Stimulated activated naive B cell treated with anti-CD40 and anti-IgM and Interleukin-4, amounts not matched to agents 10 μg/mL and 1 μg/mL and 100 μg/mL, for 72 hours (primary cell): ENCODE measurements around the gene GARIN3.

Experiments
- ATAC-seq, 2 donors: fragments of 150-1000 bp; cut with Tn5 transposase; replicated peaks; 2 replicates each; pipeline ENCODE4 v1.10.0; 2021; ENCODE audit warnings: moderate library complexity in 1 of 2
- DNase-seq: peaks from one replicate; pipeline ENCODE4 v3.0.0; 2021
- H3K27ac Mint-ChIP-seq: one replicate; pipeline ENCODE4 v1.8.0; 2022; ENCODE audit warnings: mild to moderate bottlenecking, mixed read lengths
- H3K27me3 Mint-ChIP-seq, 2 donors: one replicate each; pipeline ENCODE4 v1.8.0; 2022; ENCODE audit warnings: mixed read lengths in 2 of 2
- H3K36me3 Mint-ChIP-seq, 2 donors: one replicate each; pipeline ENCODE4 v1.8.0; 2022; ENCODE audit warnings: mixed read lengths in 2 of 2, mild to moderate bottlenecking in 1 of 2
- H3K4me1 Mint-ChIP-seq, 2 donors: one replicate each; pipeline ENCODE4 v1.8.0; 2022; ENCODE audit warnings: mixed read lengths in 2 of 2, mild to moderate bottlenecking in 1 of 2
- H3K4me3 Mint-ChIP-seq, 2 donors: one replicate each; pipeline ENCODE4 v1.8.0; 2022; ENCODE audit warnings: mild to moderate bottlenecking in 2 of 2, mixed read lengths in 2 of 2, moderate library complexity in 1 of 2
- H3K9me3 Mint-ChIP-seq, 2 donors: one replicate each; pipeline ENCODE4 v1.8.0; 2022; ENCODE audit warnings: mixed read lengths in 2 of 2, mild to moderate bottlenecking in 1 of 2

The GARIN3 gene

GRCh38 chr5:157172403-157172802, 6.3 kb upstream of the GARIN3 start:
- DNase-seq (peak; percentile 85), ATAC-seq (peak; percentile 99 to 100)
- Mint-ChIP-seq H3K4me1 (peaks cover 30 to 45% of the 10 kb centered on the region in 2 donors), H3K4me3 (peak overlapping the region; percentile 54 to 58), H3K27me3 (no peaks in the 10 kb centered on the region), H3K27ac (peak overlapping the region; percentile 90), H3K36me3 (peaks cover 8 to 12% of the 10 kb centered on the region in 2 donors), H3K9me3 (peaks cover 9 to 11% of the 10 kb centered on the region in 2 donors)

- DNase-seq, result no peak
- peak overlapping the region; percentile 11 for H3K27ac Mint-ChIP-seq
- no peak overlapping the region for H3K4me3 Mint-ChIP-seq
- no peak for ATAC-seq
- peaks cover 9 to 11% of the 10 kb centered on the region in 2 donors for H3K9me3 Mint-ChIP-seq
- peaks cover 8 to 12% of the 10 kb centered on the region in 2 donors for H3K36me3 Mint-ChIP-seq
- H3K4me1 Mint-ChIP-seq, result peaks cover 33 to 45% of the 10 kb centered on the region in 2 donors
- no peaks in the 10 kb centered on the region for H3K27me3 Mint-ChIP-seq
These were observed 2.2 kb upstream of the GARIN3 start for GRCh38 chr5:157168286-157168685.

GRCh38 chr5:157167214-157167621, 1.2 kb upstream of the GARIN3 start:
- peaks cover 29 to 34% of the 10 kb centered on the region in 2 donors for H3K4me1 Mint-ChIP-seq
- peak overlapping the region in 1 of 2 donors; percentile 26 for H3K4me3 Mint-ChIP-seq
- DNase-seq (peak; percentile 7), ATAC-seq (peak; percentile 52 to 84)
- H3K27me3 Mint-ChIP-seq, result no peaks in the 10 kb centered on the region
- peaks cover 8 to 12% of the 10 kb centered on the region in 2 donors for H3K36me3 Mint-ChIP-seq
- peaks cover 9 to 11% of the 10 kb centered on the region in 2 donors for H3K9me3 Mint-ChIP-seq
- peak overlapping the region; percentile 69 for H3K27ac Mint-ChIP-seq

GRCh38 chr5:157165668-157166067, 396 bp downstream of the GARIN3 start:
- peak overlapping the region; percentile 60 for H3K27ac Mint-ChIP-seq
- no peak for DNase-seq
- H3K27me3 Mint-ChIP-seq, result no peaks in the 10 kb centered on the region
- H3K4me3 Mint-ChIP-seq, result no peak overlapping the region
- H3K4me1 Mint-ChIP-seq, result peaks cover 16 to 20% of the 10 kb centered on the region in 2 donors
- H3K9me3 Mint-ChIP-seq, result peaks cover 5% of the 10 kb centered on the region in 2 donors
- peaks cover 7 to 8% of the 10 kb centered on the region in 2 donors for H3K36me3 Mint-ChIP-seq
- ATAC-seq, result no peak

- H3K27ac Mint-ChIP-seq, result no peak overlapping the region
- no peak overlapping the region for H3K4me3 Mint-ChIP-seq
- peaks cover under 1 to 1% of the 10 kb centered on the region in 2 donors for H3K9me3 Mint-ChIP-seq
- ATAC-seq (no peak), DNase-seq (no peak)
- H3K4me1 Mint-ChIP-seq, result peaks cover 16% of the 10 kb centered on the region in 2 donors
- H3K36me3 Mint-ChIP-seq, result peaks cover 3 to 4% of the 10 kb centered on the region in 2 donors
- no peaks in the 10 kb centered on the region for H3K27me3 Mint-ChIP-seq
These were observed 803 bp downstream of the GARIN3 start for GRCh38 chr5:157165261-157165660.

GRCh38 chr5:157164521-157164920, 1.5 kb downstream of the GARIN3 start:
- DNase-seq, result no peak
- no peaks in the 10 kb centered on the region for H3K36me3 Mint-ChIP-seq
- H3K4me3 Mint-ChIP-seq, result no peak overlapping the region
- no peaks in the 10 kb centered on the region for H3K27me3 Mint-ChIP-seq
- no peak for ATAC-seq
- H3K27ac Mint-ChIP-seq, result no peak overlapping the region
- H3K9me3 Mint-ChIP-seq, result no peaks in the 10 kb centered on the region
- H3K4me1 Mint-ChIP-seq, result peaks cover 18 to 22% of the 10 kb centered on the region in 2 donors

- H3K4me1 Mint-ChIP-seq, result peaks cover 15 to 22% of the 10 kb centered on the region in 2 donors
- DNase-seq, result no peak
These were observed 3.0 kb downstream of the GARIN3 start for GRCh38 chr5:157162919-157163510.

GRCh38 chr5:157161996-157162395, 4.1 kb downstream of the GARIN3 start:
- ATAC-seq, result no peak
- DNase-seq, result no peak
- H3K4me1 Mint-ChIP-seq, result peaks cover 10 to 14% of the 10 kb centered on the region in 2 donors
- H3K4me3 Mint-ChIP-seq, result no peak overlapping the region
- no peaks in the 10 kb centered on the region for H3K27me3 Mint-ChIP-seq
- H3K36me3 Mint-ChIP-seq, result no peaks in the 10 kb centered on the region
- no peaks in the 10 kb centered on the region for H3K9me3 Mint-ChIP-seq
- H3K27ac Mint-ChIP-seq, result no peak overlapping the region

More at GRCh38 chr5:157162919-157163510, 3.0 kb downstream of the GARIN3 start:
- no peak for ATAC-seq
- Mint-ChIP-seq H3K9me3 (no peaks in the 10 kb centered on the region), H3K36me3 (no peaks in the 10 kb centered on the region), H3K27me3 (no peaks in the 10 kb centered on the region), H3K4me3 (no peak overlapping the region), H3K27ac (peak overlapping the region; percentile 56)

GRCh38 chr5:157160001-157160400, 6.1 kb downstream of the GARIN3 start:
- Mint-ChIP-seq H3K4me3 (no peak overlapping the region), H3K27ac (no peak overlapping the region), H3K36me3 (no peaks in the 10 kb centered on the region), H3K27me3 (no peaks in the 10 kb centered on the region), H3K4me1 (peaks cover 3 to 6% of the 10 kb centered on the region in 2 donors), H3K9me3 (no peaks in the 10 kb centered on the region)
- DNase-seq (no peak), ATAC-seq (no peak)

- Mint-ChIP-seq H3K4me3 (no peak overlapping the region), H3K27me3 (no peaks in the 10 kb centered on the region), H3K9me3 (no peaks in the 10 kb centered on the region), H3K27ac (no peak overlapping the region), H3K36me3 (no peaks in the 10 kb centered on the region), H3K4me1 (peaks cover 3 to 6% of the 10 kb centered on the region in 2 donors)
- ATAC-seq (no peak), DNase-seq (no peak)
These were observed 6.8 kb downstream of the GARIN3 start for GRCh38 chr5:157159209-157159751.

GRCh38 chr5:157157293-157157891, 8.7 kb downstream of the GARIN3 start:
- Mint-ChIP-seq H3K4me1 (peaks cover 8 to 13% of the 10 kb centered on the region in 2 donors), H3K27ac (no peak overlapping the region), H3K9me3 (no peaks in the 10 kb centered on the region), H3K27me3 (no peaks in the 10 kb centered on the region), H3K36me3 (no peaks in the 10 kb centered on the region), H3K4me3 (no peak overlapping the region)
- no peak for DNase-seq
- ATAC-seq, result no peak

- Mint-ChIP-seq H3K9me3 (no peaks in the 10 kb centered on the region), H3K36me3 (no peaks in the 10 kb centered on the region), H3K27ac (no peak overlapping the region), H3K4me1 (peaks cover 8 to 13% of the 10 kb centered on the region in 2 donors), H3K27me3 (no peaks in the 10 kb centered on the region), H3K4me3 (no peak overlapping the region)
- ATAC-seq (no peak), DNase-seq (no peak)
These were observed 10.8 kb downstream of the GARIN3 start for GRCh38 chr5:157155297-157155696.

GRCh38 chr5:157150995-157151394, 15.1 kb downstream of the GARIN3 start:
- Mint-ChIP-seq H3K4me1 (peaks cover 11 to 17% of the 10 kb centered on the region in 2 donors), H3K9me3 (no peaks in the 10 kb centered on the region), H3K36me3 (no peaks in the 10 kb centered on the region), H3K27me3 (no peaks in the 10 kb centered on the region), H3K4me3 (no peak overlapping the region), H3K27ac (no peak overlapping the region)
- DNase-seq, result no peak
- ATAC-seq, result no peak

- Mint-ChIP-seq H3K27me3 (no peaks in the 10 kb centered on the region), H3K9me3 (no peaks in the 10 kb centered on the region), H3K4me1 (peaks cover 11 to 16% of the 10 kb centered on the region in 2 donors), H3K27ac (peak overlapping the region; percentile 62), H3K4me3 (no peak overlapping the region), H3K36me3 (no peaks in the 10 kb centered on the region)
- DNase-seq (peak; percentile 66), ATAC-seq (peak; percentile 92 to 94)
These were observed 17.1 kb downstream of the GARIN3 start for GRCh38 chr5:157148734-157149615.
